Neural cell (in vitro differentiated cells): ENCODE measurements around the gene DAAM2. TPM values are rescaled to one million over a fixed set of nuclear protein-coding genes. Genes with fewer than 3 reads are reported as not detected.

ENCODE experiments used
- H2AFZ ChIP-seq: fragments of 200-600, 300-800 bp; sonication (generic), shearing (Covaris generic); 2 replicates; pipeline ENCODE4 v1.6.0; 2014; ENCODE audit warnings: low read depth, mild to moderate bottlenecking, antibody characterized with exemption, low read length, moderate library complexity
- H3F3A ChIP-seq: fragments of 200-600 bp; shearing (Covaris generic); 2 replicates; pipeline ENCODE4 v1.6.1; 2016; ENCODE audit warnings: mild to moderate bottlenecking, moderate library complexity, mixed read lengths, antibody characterized with exemption, low read length; ENCODE audit not compliant: insufficient read depth, poor library complexity, severe bottlenecking
- H3K27ac ChIP-seq: fragments of 200-600, 300-800 bp; sonication (generic), shearing (Covaris generic); 2 replicates; pipeline ENCODE4 v1.5.1; 2014; ENCODE audit warnings: mild to moderate bottlenecking, low read length, moderate library complexity
- H3K27me3 ChIP-seq: fragments of 300-800, 200-600 bp; sonication (generic), shearing (Covaris generic); 2 replicates; pipeline ENCODE4 v1.6.0; 2014; ENCODE audit warnings: mild to moderate bottlenecking, low read depth, low read length, moderate library complexity; ENCODE audit not compliant: insufficient read depth
- H3K36me3 ChIP-seq: fragments of 300-800, 200-600 bp; sonication (generic), shearing (Covaris generic); 2 replicates; pipeline ENCODE4 v1.5.1; 2014; ENCODE audit warnings: mild to moderate bottlenecking, antibody characterized with exemption, low read length, moderate library complexity; ENCODE audit not compliant: insufficient read depth
- H3K4me2 ChIP-seq: fragments of 300-800, 200-600 bp; sonication (generic), shearing (Covaris generic); 2 replicates; pipeline ENCODE4 v1.6.0; 2014; ENCODE audit warnings: mild to moderate bottlenecking, low read length
- H3K4me3 ChIP-seq: fragments of 300-800, 200-600 bp; sonication (generic), shearing (Covaris generic); 2 replicates; pipeline ENCODE4 v1.5.1; 2014; ENCODE audit warnings: mild to moderate bottlenecking, low read length, moderate library complexity
- H3K79me2 ChIP-seq: fragments of 200-600 bp; shearing (Covaris generic); replicated peaks from 2 replicates; pipeline ENCODE4 v1.6.0; 2014; ENCODE audit warnings: mild to moderate bottlenecking, low read length, moderate library complexity; ENCODE audit not compliant: insufficient read depth
- H3K9ac ChIP-seq: fragments of 300-800, 200-600 bp; sonication (generic), shearing (Covaris generic); 2 replicates; pipeline ENCODE4 v1.6.1; 2016; ENCODE audit warnings: mild to moderate bottlenecking, low read length, mixed read lengths
- H3K9me2 ChIP-seq: fragments of 200-600 bp; shearing (Covaris generic); 2 replicates; pipeline ENCODE4 v1.6.1; 2016; ENCODE audit warnings: mild to moderate bottlenecking, low read length, mixed read lengths; ENCODE audit not compliant: insufficient read depth
- H3K9me3 ChIP-seq: fragments of 200-600, 300-800 bp; sonication (generic), shearing (Covaris generic); 2 replicates; pipeline ENCODE4 v1.6.1; 2016; ENCODE audit warnings: mild to moderate bottlenecking, mixed run types, low read length, moderate library complexity, mixed read lengths
- H4K20me1 ChIP-seq: fragments of 200-600 bp; shearing (Covaris generic); 2 replicates; pipeline ENCODE4 v1.6.1; 2016; ENCODE audit warnings: mild to moderate bottlenecking, mixed run types; ENCODE audit not compliant: insufficient read depth
- EP300 ChIP-seq: fragments of 450-650 bp; conservative IDR thresholded peaks from 2 replicates; pipeline ENCODE4 v1.6.1; 2014; ENCODE audit warnings: antibody characterized with exemption, mild to moderate bottlenecking, moderate library complexity; ENCODE audit not compliant: poor library complexity, severe bottlenecking
- EZH2 ChIP-seq: fragments of 200-600, 300-800 bp; shearing (Covaris generic), sonication (generic); IDR thresholded peaks from 2 replicates; pipeline ENCODE4 v1.6.1; 2014; ENCODE audit warnings: antibody characterized with exemption, low read length, borderline replicate concordance, mild to moderate bottlenecking; ENCODE audit not compliant: insufficient read depth, poor library complexity, severe bottlenecking
- MXI1 ChIP-seq: fragments of 450-650 bp; conservative IDR thresholded peaks from 2 replicates; pipeline ENCODE4 v1.6.1; 2014; ENCODE audit warnings: antibody characterized with exemption, mild to moderate bottlenecking; ENCODE audit not compliant: poor library complexity, severe bottlenecking
- POLR2AphosphoS5 ChIP-seq: IDR thresholded peaks from 2 replicates; pipeline ENCODE4 v1.6.1; 2012
- RAD21 ChIP-seq: fragments of 450-650 bp; conservative IDR thresholded peaks from 2 replicates; pipeline ENCODE4 v1.6.1; 2014; ENCODE audit warnings: antibody characterized with exemption, mild to moderate bottlenecking, moderate library complexity
- SMC3 ChIP-seq: fragments of 450-650 bp; conservative IDR thresholded peaks from 2 replicates; pipeline ENCODE4 v1.6.1; 2014; ENCODE audit warnings: antibody characterized with exemption, mild to moderate bottlenecking, moderate library complexity; ENCODE audit not compliant: poor library complexity
- TAF1 ChIP-seq: IDR thresholded peaks from 2 replicates; pipeline ENCODE4 v1.6.1; 2012; ENCODE audit warnings: low read depth
- polyA plus RNA-seq: library from polyadenylated mRNA; depleted of rRNA; stranded (reverse); fragments of >200 nt; gene quantifications from 2 replicates; pipeline ENCODE4 v1.2.3, GENCODE V29; 2014
- TF ChIP-seq, protein P1 (sequence below): IDR thresholded peaks from 2 replicates; pipeline ENCODE4 v1.6.1; 2012; ENCODE audit warnings: borderline replicate concordance
- TF ChIP-seq, protein P2 (sequence below): fragments of 450-650 bp; IDR thresholded peaks from 2 replicates; pipeline ENCODE4 v1.5.1; 2014; ENCODE audit warnings: antibody characterized with exemption, mild to moderate bottlenecking, moderate library complexity; ENCODE audit not compliant: poor library complexity, severe bottlenecking

DAAM2 gene
- polyA plus RNA-seq, 1 donor from 2014 or later, result 1.2 TPM

DNA sequence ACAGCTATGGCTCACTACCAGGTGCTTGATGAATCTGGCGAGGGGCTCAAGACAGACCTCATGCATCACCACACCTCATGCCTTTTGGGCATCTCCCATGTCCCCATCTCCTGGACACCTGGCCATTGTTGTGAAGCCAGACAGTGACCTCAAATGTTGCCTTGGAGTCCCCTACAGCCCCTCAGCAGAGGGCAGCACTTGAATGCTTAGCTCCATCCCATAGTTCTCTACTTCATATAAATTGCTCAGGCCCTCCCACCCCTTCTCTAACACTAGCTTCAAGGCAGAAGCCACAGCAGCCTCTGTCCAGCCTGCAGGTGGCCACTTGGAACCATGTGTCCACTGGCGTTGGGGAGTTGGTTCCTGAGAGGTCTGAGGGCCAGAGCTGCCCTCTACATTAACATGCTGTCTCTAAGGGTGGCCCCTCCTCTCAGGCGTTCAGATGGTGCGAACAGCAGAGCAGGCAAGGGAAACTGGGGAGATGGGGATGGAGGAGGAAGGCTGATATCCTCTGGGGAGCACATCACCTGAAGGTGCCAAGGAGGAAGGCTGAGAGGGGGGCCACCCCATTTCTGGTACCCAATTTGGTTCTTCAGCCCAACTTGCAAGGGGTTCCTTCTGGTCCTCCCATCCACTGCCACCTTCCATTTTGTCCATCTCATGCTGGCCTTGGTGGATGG, 110.8 kb downstream of the DAAM2 start:
- Histone ChIP-seq H3F3A (no peaks in the 10 kb centered on the region), H3K9me3 (no peaks in the 10 kb centered on the region), H3K9ac (no peak overlapping the region), H3K79me2 (no peaks in the 10 kb centered on the region), H3K36me3 (no peaks in the 10 kb centered on the region), H3K9me2 (no peaks in the 10 kb centered on the region), H2AFZ (no peak overlapping the region), H3K4me3 (no peak overlapping the region), H3K27me3 (no peaks in the 10 kb centered on the region), H4K20me1 (no peaks in the 10 kb centered on the region), H3K4me2 (no peak overlapping the region), H3K27ac (no peak overlapping the region)
- TF ChIP-seq EZH2, result no peak
- TF ChIP-seq, protein P1, sequence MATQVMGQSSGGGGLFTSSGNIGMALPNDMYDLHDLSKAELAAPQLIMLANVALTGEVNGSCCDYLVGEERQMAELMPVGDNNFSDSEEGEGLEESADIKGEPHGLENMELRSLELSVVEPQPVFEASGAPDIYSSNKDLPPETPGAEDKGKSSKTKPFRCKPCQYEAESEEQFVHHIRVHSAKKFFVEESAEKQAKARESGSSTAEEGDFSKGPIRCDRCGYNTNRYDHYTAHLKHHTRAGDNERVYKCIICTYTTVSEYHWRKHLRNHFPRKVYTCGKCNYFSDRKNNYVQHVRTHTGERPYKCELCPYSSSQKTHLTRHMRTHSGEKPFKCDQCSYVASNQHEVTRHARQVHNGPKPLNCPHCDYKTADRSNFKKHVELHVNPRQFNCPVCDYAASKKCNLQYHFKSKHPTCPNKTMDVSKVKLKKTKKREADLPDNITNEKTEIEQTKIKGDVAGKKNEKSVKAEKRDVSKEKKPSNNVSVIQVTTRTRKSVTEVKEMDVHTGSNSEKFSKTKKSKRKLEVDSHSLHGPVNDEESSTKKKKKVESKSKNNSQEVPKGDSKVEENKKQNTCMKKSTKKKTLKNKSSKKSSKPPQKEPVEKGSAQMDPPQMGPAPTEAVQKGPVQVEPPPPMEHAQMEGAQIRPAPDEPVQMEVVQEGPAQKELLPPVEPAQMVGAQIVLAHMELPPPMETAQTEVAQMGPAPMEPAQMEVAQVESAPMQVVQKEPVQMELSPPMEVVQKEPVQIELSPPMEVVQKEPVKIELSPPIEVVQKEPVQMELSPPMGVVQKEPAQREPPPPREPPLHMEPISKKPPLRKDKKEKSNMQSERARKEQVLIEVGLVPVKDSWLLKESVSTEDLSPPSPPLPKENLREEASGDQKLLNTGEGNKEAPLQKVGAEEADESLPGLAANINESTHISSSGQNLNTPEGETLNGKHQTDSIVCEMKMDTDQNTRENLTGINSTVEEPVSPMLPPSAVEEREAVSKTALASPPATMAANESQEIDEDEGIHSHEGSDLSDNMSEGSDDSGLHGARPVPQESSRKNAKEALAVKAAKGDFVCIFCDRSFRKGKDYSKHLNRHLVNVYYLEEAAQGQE, result no peak
- TF ChIP-seq EP300, result no peak

DNA sequence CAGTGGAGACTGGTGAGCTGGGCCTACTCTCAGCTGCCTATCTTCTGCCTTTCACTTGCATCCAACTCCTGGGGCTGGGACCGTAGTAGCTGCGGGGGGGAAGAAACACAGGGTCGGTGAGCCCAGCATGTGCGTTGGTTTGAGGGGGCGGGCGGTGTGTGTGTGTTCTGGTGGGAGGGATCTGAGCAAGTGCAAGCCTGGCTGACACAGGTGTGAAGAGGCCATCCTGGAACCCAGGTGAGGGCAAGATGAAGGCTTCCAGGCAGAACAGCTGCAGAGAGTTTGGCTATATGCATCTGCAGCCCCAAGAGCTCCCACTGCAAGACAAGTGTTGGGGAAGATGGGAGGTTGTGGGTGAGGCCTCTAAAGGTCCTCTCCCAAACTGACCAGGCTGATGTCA, 111.5 kb downstream of the DAAM2 start:
- Histone ChIP-seq H3K9ac (no peak overlapping the region), H3K27me3 (no peaks in the 10 kb centered on the region), H3K9me3 (no peaks in the 10 kb centered on the region), H3F3A (no peaks in the 10 kb centered on the region), H3K4me3 (no peak overlapping the region), H4K20me1 (no peaks in the 10 kb centered on the region), H3K79me2 (no peaks in the 10 kb centered on the region), H3K36me3 (no peaks in the 10 kb centered on the region), H3K27ac (no peak overlapping the region), H3K4me2 (no peak overlapping the region), H2AFZ (no peak overlapping the region), H3K9me2 (no peaks in the 10 kb centered on the region)
- TF ChIP-seq EP300, result no peak
- TF ChIP-seq POLR2AphosphoS5, result no peak
- TF ChIP-seq MXI1, result no peak
- no peak for TF ChIP-seq RAD21
- TF ChIP-seq, protein P1, result no peak
- no peak for TF ChIP-seq TAF1
- no peak for TF ChIP-seq EZH2
- no peak for TF ChIP-seq SMC3
- TF ChIP-seq, protein P2, sequence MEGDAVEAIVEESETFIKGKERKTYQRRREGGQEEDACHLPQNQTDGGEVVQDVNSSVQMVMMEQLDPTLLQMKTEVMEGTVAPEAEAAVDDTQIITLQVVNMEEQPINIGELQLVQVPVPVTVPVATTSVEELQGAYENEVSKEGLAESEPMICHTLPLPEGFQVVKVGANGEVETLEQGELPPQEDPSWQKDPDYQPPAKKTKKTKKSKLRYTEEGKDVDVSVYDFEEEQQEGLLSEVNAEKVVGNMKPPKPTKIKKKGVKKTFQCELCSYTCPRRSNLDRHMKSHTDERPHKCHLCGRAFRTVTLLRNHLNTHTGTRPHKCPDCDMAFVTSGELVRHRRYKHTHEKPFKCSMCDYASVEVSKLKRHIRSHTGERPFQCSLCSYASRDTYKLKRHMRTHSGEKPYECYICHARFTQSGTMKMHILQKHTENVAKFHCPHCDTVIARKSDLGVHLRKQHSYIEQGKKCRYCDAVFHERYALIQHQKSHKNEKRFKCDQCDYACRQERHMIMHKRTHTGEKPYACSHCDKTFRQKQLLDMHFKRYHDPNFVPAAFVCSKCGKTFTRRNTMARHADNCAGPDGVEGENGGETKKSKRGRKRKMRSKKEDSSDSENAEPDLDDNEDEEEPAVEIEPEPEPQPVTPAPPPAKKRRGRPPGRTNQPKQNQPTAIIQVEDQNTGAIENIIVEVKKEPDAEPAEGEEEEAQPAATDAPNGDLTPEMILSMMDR, result no peak
